ENCODE data around the gene MEPCE. TPM values are rescaled to one million over a fixed set of nuclear protein-coding genes. Genes with fewer than 3 reads are reported as not detected.

MEPCE gene
- total and polyA plus RNA-seq, 2 of the 8 experiments (the other 6 are each of a cell fraction or from before 2014, with no cell fraction given): 22.8 to 48.8 TPM

DNA sequence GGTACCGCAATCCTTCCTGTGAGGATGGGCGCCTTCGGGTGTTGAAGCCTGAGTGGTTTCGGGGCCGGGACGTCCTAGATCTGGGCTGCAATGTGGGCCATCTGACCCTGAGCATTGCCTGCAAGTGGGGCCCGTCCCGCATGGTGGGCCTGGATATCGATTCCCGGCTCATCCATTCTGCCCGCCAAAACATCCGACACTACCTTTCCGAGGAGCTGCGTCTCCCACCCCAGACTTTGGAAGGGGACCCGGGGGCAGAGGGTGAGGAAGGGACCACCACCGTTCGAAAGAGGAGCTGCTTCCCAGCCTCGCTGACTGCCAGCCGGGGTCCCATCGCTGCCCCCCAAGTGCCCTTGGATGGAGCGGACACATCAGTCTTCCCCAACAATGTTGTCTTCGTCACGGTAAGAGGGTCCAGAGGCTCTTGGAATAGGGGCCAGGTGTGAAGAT, 1.7 kb downstream of the MEPCE start:
- Histone ChIP-seq H3K23me2 (ENCODE audit: low read depth, low read length) (peaks cover 8% of the 10 kb centered on the region; the same call in 1 of the 2 replicates), H2BK15ac (ENCODE audit: low read length) (no peak overlapping the region), H3K4me1 (replicated peaks in 1 of 4; ENCODE audit: control insufficient read depth in 3 of 4, insufficient read depth in 4 of 4, low read length in 3 of 4) (peaks cover 4 to 17% (median 10%) of the 10 kb centered on the region in 4 experiments), H3K27me3 (replicated peaks in 1 of 4; ENCODE audit: control insufficient read depth in 3 of 4, extremely low read depth in 1 of 4, insufficient read depth in 3 of 4, low read length in 3 of 4) (peaks cover 0 to 6% (median 6%) of the 10 kb centered on the region in 4 experiments; a peak in 4 of 7 replicates), H3K14ac (ENCODE audit: insufficient read length) (no peak overlapping the region), H2AK5ac (ENCODE audit: low read depth, low read length) (no peak overlapping the region), H3K36me3 (ENCODE audit: control insufficient read depth in 2 of 4, insufficient read depth in 4 of 4, low read length in 3 of 4) (peaks cover 2 to 44% (median 18%) of the 10 kb centered on the region in 4 experiments; a peak in 6 of 8 replicates), H4K8ac (ENCODE audit: extremely low read depth, insufficient read depth, low read length) (no peak overlapping the region), H3K79me1 (ENCODE audit: low read depth, low read length) (peaks cover 2% of the 10 kb centered on the region), H3K9me3 (ENCODE audit: insufficient read depth in 2 of 2, low read depth in 1 of 2, low read length in 1 of 2) (peaks cover 0 to 6% of the 10 kb centered on the region in 2 experiments; a peak in 1 of 4 replicates), H3K4me3 (ENCODE audit: extremely low read depth in 1 of 4, insufficient read depth in 2 of 4, low read depth in 3 of 4, low read length in 4 of 4) (peak overlapping the region in 2 of 4 experiments; percentile 5 to 76; a peak in 3 of 8 replicates), H2BK20ac (ENCODE audit: low read length) (no peak overlapping the region), H4K91ac (replicated peaks; ENCODE audit: insufficient read length, low read length) (no peak overlapping the region), H3K4ac (replicated peaks; ENCODE audit: insufficient read length, low read depth, low read length) (no peak overlapping the region), H3K27ac (ENCODE audit: low read depth, low read length) (no peak overlapping the region), H3K23ac (ENCODE audit: insufficient read length) (no peak overlapping the region), H2BK12ac (ENCODE audit: low read depth, low read length) (no peak overlapping the region), H2AFZ (ENCODE audit: low read length) (no peak overlapping the region), H3K18ac (ENCODE audit: extremely low read depth, low read length) (no peak overlapping the region), H4K5ac (ENCODE audit: insufficient read length, low read depth, low read length) (no peak overlapping the region), H3K4me2 (ENCODE audit: insufficient read depth in 1 of 2, low read depth in 2 of 2, low read length in 2 of 2) (peak overlapping the region; percentile 84 to 88), H2BK120ac (replicated peaks; ENCODE audit: low read depth, low read length) (no peak overlapping the region), H2BK5ac (ENCODE audit: low read depth, low read length) (0 out of 2 replicates have a peak overlapping the region, but pooled peaks have one; percentile 97), H3K9ac (replicated peaks in 1 of 4; ENCODE audit: extremely low read depth in 1 of 4, low read depth in 3 of 4, low read length in 3 of 4) (0 out of 7 replicates have a peak overlapping the region, but pooled peaks of 1 of the 4 experiments have one; percentile 12), H3K79me2 (ENCODE audit: control insufficient read depth in 1 of 2, insufficient read depth in 2 of 2, low read length in 2 of 2) (peaks cover 0 to 49% of the 10 kb centered on the region in 2 experiments; a peak in 3 of 4 replicates), H4K20me1 (replicated peaks in 1 of 2; ENCODE audit: control insufficient read depth in 1 of 2, insufficient read depth in 2 of 2, low read length in 2 of 2) (peaks cover 8% of the 10 kb centered on the region in 2 experiments), H3K56ac (replicated peaks; ENCODE audit: insufficient read length, low read depth, low read length) (no peak overlapping the region)
- FAIRE-seq: no peak
- WGBS, 2 experiments (ENCODE audit: extremely low coverage in 1 of 2, insufficient coverage in 1 of 2, insufficient read length in 1 of 2, insufficient replicate concordance in 2 of 2, low coverage in 1 of 2, low lambda C conversion rate in 2 of 2, missing lambda C conversion rate in 1 of 2): 96% methylated on average over 19 of the region's 23 CpGs; no CpG with 5 or more reads in 1 of the 2 experiments
- POLR2A ChIA-PET (ENCODE audit: partially characterized antibody): interaction anchor here (1.0 to 4.0 kb wide), 5 partner anchors 10 to 330 kb away, joined by 3 to 81 read pairs (median 5); partner anchors contain the start of genes AP4M1 and MCM7
- DNase-seq (ENCODE audit: low read depth in 1 of 2, low spot score in 2 of 2): no peak
- CTCF ChIA-PET (ENCODE audit: partially characterized antibody): interaction anchor here (1.3 kb wide), 1 partner anchor 203 kb away, joined by 3 read pairs; no protein-coding TSS in a partner anchor
- TF ChIP-seq BACH1 (IDR thresholded peaks at IDR 0.05; ENCODE audit: low read length) (no peak), POLR2AphosphoS5 (IDR thresholded peaks at IDR 0.05; ENCODE audit: low read depth, low read length) (no peak), JUND (IDR thresholded peaks at IDR 0.05; ENCODE audit: low read length) (no peak), CBX8 (IDR thresholded peaks at IDR 0.05; ENCODE audit: borderline replicate concordance, low read depth, low read length) (no peak), CHD1 (IDR thresholded peaks at IDR 0.05; ENCODE audit: low read depth, low read length) (no peak)

Measured in H1 (cell line).